Prostate gland (tissue), 2 donors: ENCODE results near the gene NOTUM. TPM values are rescaled to one million over a fixed set of nuclear protein-coding genes. Genes with fewer than 3 reads are reported as not detected.

Source experiments
- DNase-seq: peaks from one replicate; pipeline ENCODE4 v3.0.0-alpha.2; 2019; ENCODE audit warnings: low spot score
- H3K27ac ChIP-seq, 2 donors: fragments of 200-600 bp; sonication (generic); 2 replicates each; pipeline ENCODE4 v1.5.1; 2017 to 2019
- H3K27me3 ChIP-seq: fragments of 200-600 bp; sonication (generic); replicated peaks from 2 replicates; pipeline ENCODE4 v1.5.1; 2019; ENCODE audit not compliant: insufficient read depth
- H3K36me3 ChIP-seq, 2 donors: fragments of 200-600 bp; sonication (generic); 1 replicate in 1 of 2; 2 replicates in 1 of 2; pipeline versions ENCODE4 v1.5.1 to v1.8.1; 2017 to 2019
- H3K4me1 ChIP-seq: fragments of 200-600 bp; sonication (generic); replicated peaks from 2 replicates; pipeline ENCODE4 v1.5.1; 2019
- H3K4me3 ChIP-seq, 2 donors: fragments of 200-600 bp; sonication (generic); 2 replicates each; pipeline ENCODE4 v1.5.1; 2017 to 2019
- H3K9me3 ChIP-seq: fragments of 200-600 bp; sonication (generic); 2 replicates; pipeline ENCODE4 v1.5.1; 2017
- CTCF ChIP-seq, 4 experiments: fragments of 200-600 bp in 2 of 4; fragments of 450-650 bp in 2 of 4; sonication (generic) in 2 of 4; IDR thresholded peaks; 1 replicate in 3 of 4; 2 replicates in 1 of 4; pipeline ENCODE4 v1.5.1; 2016 to 2019; ENCODE audit warnings: antibody characterized with exemption in 4 of 4, mild to moderate bottlenecking in 2 of 4, moderate library complexity in 2 of 4
- POLR2A ChIP-seq: fragments of 450-650 bp; IDR thresholded peaks from one replicate; pipeline ENCODE4 v1.6.1; 2016; ENCODE audit warnings: antibody characterized with exemption, mild to moderate bottlenecking
- POLR2AphosphoS5 ChIP-seq: sonication (generic); formaldehyde crosslinking; IDR thresholded peaks from one replicate; pipeline ENCODE4 v1.6.1; 2017; ENCODE audit warnings: antibody characterized with exemption
- WGBS: methylation state at CpG from one replicate; pipeline ENCODE4 v1.1.5; 2018; 5-methylcytosine and 5-hydroxymethylcytosine counted together
- intact Hi-C: fragments of 100-400 bp; cut with DNase I; formaldehyde crosslinking; loops from one replicate; pipeline ENCODE4 v1.14.2; 2022
- total RNA-seq, 2 donors: library from RNA; depleted of rRNA; stranded (reverse); fragments of >200 nt; gene quantifications; one replicate each; pipeline ENCODE4 v1.1.0, GENCODE V29; 2016

The NOTUM gene
- total RNA-seq, 2 donors from 2014 or later, result 0.50 to 8.3 TPM

DNA sequence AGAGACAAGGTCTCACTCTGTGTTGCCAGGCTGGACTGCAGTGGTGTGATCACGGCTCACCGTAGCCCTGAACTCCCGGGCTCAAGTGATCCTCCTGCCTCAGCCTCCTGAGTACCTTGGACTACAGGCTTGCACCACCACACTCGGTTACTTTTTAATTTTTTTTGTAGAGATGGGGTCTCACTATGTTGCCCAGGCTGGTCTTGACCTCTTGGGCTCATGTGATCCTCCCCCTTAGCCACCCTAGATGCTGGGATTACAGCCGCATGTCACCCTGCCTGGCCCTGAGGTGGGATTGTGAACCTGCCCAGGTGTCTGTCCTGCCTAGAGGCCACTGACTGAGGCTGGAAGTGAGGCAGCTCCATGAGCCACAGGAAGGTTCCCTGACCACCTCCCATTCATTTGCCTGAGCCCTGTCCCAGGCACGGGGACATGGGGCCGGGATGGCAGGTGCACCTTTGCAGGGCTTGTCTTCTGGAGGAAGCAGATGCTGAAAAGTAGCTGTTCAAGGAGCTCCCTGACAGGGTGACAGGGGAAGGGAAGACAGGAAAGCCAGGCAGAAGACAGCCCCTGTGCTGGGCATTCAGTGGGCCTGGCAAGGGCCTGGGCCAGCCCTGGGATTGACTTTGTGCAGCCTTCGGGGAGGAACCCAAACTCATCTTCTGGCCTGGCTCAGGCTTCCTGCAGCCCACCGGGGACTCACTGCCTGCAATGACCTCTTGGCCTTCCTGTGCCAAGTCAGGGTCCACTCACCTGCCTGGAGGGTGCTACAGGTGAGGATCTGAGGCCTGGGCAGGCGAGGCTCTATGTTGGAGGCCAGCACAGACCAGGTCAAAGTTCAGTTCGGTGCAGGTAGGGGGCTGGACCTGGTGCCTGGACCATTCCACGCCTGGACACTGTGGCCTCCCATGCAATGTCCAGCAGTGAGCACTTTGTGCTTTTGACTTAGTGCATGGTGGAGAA lies 8.1 kb upstream of the NOTUM start:
- 85% methylated on average over 12 of the region's 12 CpGs for whole genome bisulfite sequencing
- no peaks in the 10 kb centered on the region for H3K27me3 ChIP-seq
- TF ChIP-seq CTCF (IDR thresholded peaks at IDR 0.05), result no peak
- no peak for TF ChIP-seq POLR2A
- no peak for TF ChIP-seq POLR2AphosphoS5
- H3K4me1 ChIP-seq, result peaks cover 3% of the 10 kb centered on the region
- no peak overlapping the region for H3K4me3 ChIP-seq
- no peak overlapping the region for H3K27ac ChIP-seq
- no peaks in the 10 kb centered on the region for H3K9me3 ChIP-seq
- intact Hi-C loops, result loop anchor here (10.0 kb wide), 1 partner anchor 186 kb away; no protein-coding TSS in a partner anchor
- H3K36me3 ChIP-seq, result no peaks in the 10 kb centered on the region
- DNase-seq, result no peak

GRCh38 chr17:81968396-81968745 lies 7.4 kb upstream of the NOTUM start:
- DNase-seq, result no peak
- no peak overlapping the region for H3K4me3 ChIP-seq
- intact Hi-C loops, result loop anchor here (10.0 kb wide), 1 partner anchor 186 kb away; no protein-coding TSS in a partner anchor
- peaks cover 3% of the 10 kb centered on the region for H3K4me1 ChIP-seq
- H3K9me3 ChIP-seq, result no peaks in the 10 kb centered on the region
- WGBS, result 47% methylated on average over 7 of the region's 7 CpGs
- no peak for TF ChIP-seq POLR2AphosphoS5
- TF ChIP-seq POLR2A, result no peak
- no peak for TF ChIP-seq CTCF (IDR thresholded peaks at IDR 0.05)
- no peak overlapping the region for H3K27ac ChIP-seq
- no peaks in the 10 kb centered on the region for H3K27me3 ChIP-seq
- no peaks in the 10 kb centered on the region for H3K36me3 ChIP-seq

DNA sequence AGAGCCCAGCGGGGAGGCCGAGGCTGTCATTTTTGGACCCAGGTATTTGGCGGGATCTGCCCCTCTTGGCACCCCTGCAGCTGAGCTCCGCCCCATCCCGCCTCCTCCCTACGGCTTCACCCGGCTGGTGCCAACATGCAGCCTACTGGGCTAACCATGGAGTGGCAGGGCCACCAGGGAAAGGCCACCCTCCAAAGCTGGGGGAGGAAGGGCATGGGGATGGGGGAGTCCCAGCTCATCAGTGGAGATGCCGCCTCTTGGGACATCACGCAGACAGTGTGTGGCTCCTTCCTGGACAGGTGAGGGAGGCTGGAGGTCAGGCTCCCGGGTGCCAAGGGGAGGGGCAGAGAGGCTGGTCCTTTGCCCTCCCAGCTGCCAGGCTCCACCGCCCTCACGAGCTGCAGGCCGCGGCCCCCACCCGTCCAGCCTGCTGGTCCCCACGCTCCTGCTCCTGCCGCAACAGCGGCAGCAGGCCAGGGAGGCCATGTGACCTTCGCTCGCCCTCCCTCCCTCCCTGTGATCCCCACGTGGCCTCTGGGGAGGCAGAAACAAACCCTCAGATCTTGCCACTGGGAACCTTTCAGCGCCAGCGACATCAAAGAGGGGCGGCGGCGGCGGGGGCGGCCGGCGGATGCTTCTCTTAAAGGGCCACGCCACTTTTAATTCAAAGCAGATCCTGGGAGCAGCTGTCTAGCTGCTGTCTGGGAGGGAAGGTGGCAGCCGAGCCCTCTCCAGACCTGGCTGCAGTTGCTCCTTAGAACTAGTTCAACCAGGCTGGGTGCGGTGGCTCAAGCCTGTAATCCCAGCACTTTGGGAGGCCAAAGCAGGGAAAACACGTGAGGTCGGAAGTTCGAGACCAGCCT lies 6.8 kb upstream of the NOTUM start:
- TF ChIP-seq POLR2A (no peak), POLR2AphosphoS5 (peak; percentile 5)
- H3K4me1 ChIP-seq, result peaks cover 3% of the 10 kb centered on the region
- intact Hi-C loops, result loop anchor here (10.0 kb wide), 1 partner anchor 187 kb away; no protein-coding TSS in a partner anchor
- H3K27ac ChIP-seq, result no peak overlapping the region
- H3K4me3 ChIP-seq, result peak overlapping the region in 1 of 2 donors; percentile 1
- no peaks in the 10 kb centered on the region for H3K9me3 ChIP-seq
- no peaks in the 10 kb centered on the region for H3K27me3 ChIP-seq
- no peaks in the 10 kb centered on the region for H3K36me3 ChIP-seq
- peak; percentile 40 for DNase-seq
- 11% methylated on average over 34 of the region's 36 CpGs for WGBS

DNA sequence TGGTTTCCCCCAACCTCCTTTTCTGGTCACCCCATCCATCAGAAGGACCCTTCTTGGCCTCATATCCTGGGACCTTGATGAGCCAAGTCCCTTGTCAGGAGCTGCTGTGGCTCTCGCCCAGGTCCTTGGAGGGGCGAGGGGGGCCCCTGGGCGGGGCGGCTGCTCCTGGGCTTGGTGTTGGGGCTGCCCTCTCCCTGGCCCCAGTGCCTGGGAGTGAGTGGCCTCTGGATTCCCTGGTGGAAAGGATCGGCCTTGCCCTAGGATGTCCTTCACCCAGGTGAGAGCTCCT lies 6.2 kb upstream of the NOTUM start:
- Histone ChIP-seq H3K27me3 (no peaks in the 10 kb centered on the region), H3K4me3 (no peak overlapping the region), H3K36me3 (no peaks in the 10 kb centered on the region), H3K4me1 (peaks cover 3% of the 10 kb centered on the region), H3K27ac (no peak overlapping the region), H3K9me3 (no peaks in the 10 kb centered on the region)
- intact Hi-C loops, result loop anchor here (10.0 kb wide), 1 partner anchor 188 kb away; no protein-coding TSS in a partner anchor
- no peak for DNase-seq
- 11% methylated on average over 3 of the region's 5 CpGs for WGBS
- no peak for TF ChIP-seq POLR2A
- no peak for TF ChIP-seq POLR2AphosphoS5
- no peak for TF ChIP-seq CTCF (IDR thresholded peaks at IDR 0.05)
